NCI-H2196 (cell line): ENCODE results near the gene CHD2.
"Not testable (repeated sequence)": the region's sequence is repeated elsewhere in the genome, so short reads cannot be mapped to it uniquely, and the experiment has no call there.

Experiments
- DNase-seq: peaks from one replicate; lab custom pipeline; 2025; ENCODE audit not compliant: unreplicated experiment; lab: John Stamatoyannopoulos, UW

Gene CHD2

DNA sequence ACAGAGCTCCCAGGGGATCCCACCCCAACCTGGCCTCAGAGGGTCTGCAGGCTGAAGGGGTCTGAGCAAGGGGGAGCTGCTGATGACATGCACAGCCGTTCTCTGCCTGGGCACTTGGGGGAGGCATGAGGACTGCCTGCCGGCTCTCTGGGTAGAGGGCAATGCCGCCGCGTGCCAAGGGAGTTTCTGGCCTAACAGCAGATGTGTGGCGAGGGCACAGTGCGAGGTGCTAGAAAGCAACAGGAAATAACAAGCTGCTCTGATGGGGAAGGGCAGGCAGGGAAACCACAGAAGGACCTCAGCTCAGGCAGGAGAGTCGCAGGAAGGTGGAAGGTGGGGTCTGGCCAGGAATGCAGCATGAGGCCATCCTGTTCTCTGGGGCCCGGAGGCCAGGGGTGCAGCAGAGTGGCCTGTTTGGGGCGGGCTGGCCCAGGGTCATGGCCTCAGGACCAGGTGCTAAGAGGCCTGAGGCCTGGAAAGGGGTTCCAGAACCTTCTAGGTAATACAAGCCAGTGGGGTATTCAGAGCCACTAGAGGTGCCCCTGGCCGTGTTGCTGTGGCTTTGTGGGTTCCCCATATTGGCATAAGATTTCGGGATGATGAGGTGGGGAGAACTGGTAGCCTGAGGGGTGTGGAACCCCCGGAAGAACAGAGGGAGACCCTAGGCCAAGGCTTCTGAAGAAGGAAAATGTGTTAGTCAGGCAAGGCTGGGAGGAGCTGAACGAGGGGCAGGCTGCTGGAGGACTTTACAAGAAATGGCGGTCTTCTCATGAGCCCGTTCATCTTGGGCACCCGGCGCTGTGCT lies 147.7 kb downstream of the CHD2 start:
- DNase-seq = no peak

GRCh38 chr15:93048426-93048721 lies 148.2 kb downstream of the CHD2 start:
- DNase-seq = no peak

DNA sequence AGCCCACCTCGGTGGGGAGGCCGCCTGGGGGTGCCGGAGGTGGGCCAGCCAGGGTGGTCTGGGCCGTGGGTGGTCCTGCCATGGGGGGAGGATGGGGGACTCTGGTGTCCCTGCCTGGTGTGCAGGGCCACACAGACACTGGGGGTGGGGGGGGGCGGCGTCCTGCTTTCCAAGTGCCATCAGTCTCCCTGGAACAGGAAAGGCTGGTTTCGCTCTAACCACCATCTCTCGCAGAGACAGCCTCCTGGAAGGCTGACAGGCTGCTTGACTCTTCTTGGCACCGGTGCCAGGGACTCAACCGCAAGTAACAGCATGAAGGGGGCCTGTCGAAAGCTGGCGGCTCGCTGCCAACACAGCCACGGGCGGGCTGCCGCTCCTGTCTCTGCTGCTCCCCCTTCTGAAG lies 148.6 kb downstream of the CHD2 start:
- DNase-seq = no peak

DNA sequence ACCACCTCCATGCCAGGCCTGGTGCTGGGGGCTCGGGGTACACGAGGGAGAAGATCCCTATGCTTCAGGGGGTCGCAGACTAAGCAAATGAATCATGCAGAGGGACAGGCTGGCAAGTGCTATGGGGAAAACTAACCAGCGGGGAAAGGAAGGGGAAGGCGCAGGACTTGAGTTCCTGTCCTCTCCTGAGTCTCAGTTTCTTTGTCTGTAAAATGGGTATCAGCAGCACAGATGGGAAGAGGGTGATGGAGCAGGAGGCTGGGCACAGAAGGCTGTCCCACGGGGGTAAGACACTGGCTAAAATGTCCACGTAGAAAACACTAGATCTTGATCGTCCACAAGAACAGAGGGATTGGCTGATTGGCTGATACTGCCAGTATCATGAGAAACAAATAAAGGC lies 149.1 kb downstream of the CHD2 start:
- DNase-seq = no peak

DNA sequence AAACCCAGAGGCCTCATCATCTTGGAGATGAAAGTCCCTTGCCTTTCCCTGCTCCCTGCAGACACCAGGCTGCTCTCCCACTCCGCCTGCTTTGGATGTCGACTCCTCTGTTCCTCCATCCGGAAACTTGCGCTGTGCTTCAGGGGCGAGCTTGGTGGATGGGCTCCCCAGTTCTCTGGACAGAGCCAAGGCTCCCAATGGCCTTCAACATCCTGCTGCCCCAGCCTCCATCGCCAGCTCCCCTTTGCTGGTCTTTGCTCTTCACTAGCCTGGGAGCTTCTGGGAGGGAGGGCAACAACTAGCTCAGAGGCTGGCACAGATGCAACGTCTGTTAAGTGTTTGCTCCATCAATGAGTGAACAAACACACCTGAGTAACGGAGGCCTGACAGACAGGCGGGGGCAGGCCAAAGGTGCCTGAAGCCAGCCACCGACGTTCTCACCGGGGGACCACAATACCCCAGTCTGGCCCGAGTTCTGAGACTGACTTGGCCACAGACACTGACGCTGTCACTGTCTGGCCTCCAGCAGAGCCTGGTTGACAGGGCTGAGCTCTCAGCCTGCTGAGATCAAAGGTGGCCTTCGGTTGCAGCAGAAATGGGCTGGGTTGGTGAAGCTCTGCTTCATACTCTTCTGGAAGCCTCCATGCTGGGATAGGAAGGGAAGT lies 149.9 kb downstream of the CHD2 start:
- peak; percentile 5 for DNase-seq

- DNase-seq = no peak
These were observed 150.5 kb downstream of the CHD2 start for GRCh38 chr15:93050648-93051047.

DNA sequence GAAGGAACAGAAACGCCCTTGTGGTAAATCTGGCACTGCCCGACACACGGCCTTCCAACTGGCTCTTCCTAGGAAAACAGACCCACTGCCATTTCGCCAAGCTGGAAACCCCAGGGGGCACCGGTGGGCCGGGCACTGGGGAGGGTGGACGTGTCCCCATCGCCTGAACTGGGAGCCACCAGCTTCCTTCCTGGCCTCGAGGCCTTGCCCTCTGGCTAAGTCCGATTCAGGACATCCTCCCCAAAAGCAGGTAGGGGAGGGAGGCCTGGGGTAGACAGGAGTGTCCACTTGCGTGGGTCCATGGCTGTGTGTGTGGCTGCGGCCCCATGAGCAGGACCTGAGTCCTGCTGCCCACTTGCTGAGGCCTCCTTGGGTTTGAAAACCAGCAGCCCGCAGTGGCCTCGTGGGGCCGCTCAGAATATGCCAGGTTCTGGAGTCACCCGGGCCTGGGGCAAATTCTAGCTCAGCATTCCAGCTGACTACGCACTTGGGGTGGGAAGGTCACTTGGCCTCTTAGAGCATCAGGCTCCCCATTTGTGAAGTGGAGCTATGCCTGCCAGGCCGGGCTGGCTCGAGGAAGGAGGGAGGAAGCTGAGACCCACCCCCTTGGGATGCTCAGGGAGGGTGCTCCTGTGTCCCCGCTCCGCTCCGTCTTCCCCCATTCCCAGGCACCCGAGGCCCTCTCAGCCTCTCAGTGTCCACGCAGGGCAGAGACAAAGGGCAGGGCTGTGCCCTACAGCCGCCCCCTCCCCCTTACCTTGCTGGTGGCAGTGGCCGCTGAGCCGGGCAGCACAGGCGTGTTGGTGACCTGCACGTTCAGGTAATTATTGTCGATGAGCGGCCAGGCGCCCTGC lies 151.3 kb downstream of the CHD2 start:
- DNase-seq = no peak

- no peak for DNase-seq
These were observed 152.2 kb downstream of the CHD2 start for GRCh38 chr15:93052090-93052879.

DNA sequence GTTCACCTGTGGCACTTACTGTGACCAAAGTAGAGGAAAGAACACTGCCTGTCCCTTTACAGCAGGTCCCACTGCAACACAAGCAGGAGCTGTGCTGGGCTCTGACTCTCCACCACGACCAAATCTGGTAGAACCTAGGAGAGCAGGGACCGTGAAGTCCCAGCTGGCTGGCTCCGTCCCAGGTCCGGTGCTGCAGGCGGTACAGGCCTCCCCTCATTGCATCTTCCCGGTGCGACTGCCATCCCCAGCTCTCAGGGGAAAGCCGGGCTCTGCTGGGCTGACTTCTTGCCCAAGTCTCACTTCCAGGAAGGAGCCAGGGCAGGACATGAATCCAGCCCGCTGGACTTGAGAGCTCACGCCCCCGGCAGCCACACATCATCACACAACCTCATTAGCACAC lies 155.1 kb downstream of the CHD2 start:
- DNase-seq = no peak

DNA sequence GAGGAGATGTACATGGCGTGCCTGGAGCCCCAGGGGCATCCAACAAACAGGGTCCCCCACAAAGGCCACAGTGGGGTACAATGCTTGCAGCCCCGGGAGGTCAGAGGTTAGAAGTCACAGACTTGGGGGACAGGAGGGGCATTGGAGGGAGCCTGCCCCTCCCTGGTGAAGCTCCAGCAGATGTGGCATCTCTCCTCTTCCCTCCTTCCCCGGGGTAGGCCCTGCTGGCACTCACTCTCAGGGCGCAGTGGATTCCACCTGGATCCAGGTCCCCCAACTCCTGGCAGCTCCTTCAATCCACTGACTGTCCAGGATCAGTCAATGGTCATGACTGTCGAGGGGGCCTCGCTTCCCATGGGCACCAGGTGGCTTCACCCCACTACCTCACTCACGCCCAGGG lies 156.7 kb downstream of the CHD2 start:
- DNase-seq = no peak

DNA sequence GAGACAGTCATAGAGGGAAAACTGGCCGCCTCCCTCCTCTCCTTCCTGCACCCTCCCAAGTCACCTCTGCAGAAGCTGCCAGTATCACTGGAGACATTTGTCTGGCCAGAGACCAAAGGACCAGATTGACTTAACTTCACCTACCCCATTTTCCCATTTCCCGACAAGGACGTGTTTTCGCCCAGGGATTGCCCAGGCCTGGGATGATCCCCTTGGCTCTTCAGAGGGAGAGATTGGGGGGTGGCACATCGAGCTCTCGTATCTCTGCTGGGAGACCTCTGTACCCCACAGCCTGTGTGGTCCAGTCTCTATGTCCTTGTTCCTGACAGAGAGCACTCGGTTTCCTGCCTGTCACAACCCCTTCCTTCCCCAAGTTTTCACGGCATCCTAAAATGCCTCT lies 157.5 kb downstream of the CHD2 start:
- no peak for DNase-seq

GRCh38 chr15:93058128-93058527 lies 158.0 kb downstream of the CHD2 start:
- DNase-seq = no peak

- DNase-seq = no peak
These were observed 158.8 kb downstream of the CHD2 start for GRCh38 chr15:93058904-93059427.

DNA sequence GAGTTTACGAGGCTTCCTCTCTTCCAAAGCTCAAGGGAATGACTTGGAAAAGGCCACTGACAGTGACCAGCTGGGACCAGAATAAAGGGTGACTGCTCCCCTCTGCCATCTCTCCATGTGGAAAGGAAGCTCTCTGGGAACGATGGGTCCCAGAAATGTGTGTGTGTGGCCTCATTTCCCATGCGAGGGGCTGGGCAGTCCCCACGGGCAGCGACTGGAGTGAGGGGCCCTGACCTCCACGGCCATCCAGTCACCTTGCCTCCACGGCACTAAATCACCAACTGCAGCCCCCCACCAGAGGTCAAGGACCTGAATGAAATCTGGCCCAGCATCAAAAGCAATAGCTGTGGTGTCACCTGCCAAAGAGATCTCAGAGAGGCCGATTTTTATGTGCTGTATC lies 159.3 kb downstream of the CHD2 start:
- no peak for DNase-seq

DNA sequence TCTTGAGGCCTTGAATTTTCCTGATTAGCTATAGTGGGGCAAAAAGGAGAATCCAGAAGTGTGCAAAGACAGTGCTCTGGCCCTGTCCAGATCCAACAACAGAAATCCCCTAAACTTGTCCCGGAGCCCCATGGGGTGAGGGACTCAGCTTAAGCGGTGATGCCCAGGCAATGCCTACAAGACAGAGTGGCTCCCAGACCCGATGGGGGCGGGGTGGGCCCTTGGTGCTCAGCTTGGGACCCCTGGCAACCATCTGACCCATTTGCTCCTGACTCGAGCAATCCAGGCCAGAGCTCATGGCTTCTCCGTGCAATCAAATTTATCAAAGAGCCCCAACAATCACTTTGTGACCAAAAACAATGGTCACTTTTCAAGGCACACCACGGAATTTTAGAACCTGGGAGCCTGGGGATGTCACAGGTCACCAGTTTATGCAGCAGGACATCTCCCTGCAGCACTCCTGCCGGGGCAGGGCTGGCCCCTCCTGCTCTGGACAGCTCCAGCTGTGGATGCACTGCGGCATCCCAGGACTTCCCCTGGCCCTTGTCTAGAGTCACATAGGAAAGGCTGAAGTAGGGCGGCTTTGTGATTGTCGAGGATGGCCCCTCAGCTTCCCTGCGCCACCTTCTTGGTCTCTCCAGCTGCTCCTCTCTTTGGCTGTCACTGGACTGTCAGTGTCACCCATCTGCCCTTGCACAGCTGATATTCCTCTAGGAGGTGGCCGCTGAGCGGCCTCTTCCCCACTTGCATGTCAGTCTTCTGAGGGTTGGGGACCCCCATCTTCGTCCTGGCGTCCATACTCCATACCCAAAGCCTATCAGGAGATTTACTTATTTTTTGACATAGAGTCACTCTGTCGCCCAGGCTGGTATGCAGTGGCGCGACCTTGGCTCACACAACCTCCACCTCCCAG lies 160.5 kb downstream of the CHD2 start:
- no peak for DNase-seq

DNA sequence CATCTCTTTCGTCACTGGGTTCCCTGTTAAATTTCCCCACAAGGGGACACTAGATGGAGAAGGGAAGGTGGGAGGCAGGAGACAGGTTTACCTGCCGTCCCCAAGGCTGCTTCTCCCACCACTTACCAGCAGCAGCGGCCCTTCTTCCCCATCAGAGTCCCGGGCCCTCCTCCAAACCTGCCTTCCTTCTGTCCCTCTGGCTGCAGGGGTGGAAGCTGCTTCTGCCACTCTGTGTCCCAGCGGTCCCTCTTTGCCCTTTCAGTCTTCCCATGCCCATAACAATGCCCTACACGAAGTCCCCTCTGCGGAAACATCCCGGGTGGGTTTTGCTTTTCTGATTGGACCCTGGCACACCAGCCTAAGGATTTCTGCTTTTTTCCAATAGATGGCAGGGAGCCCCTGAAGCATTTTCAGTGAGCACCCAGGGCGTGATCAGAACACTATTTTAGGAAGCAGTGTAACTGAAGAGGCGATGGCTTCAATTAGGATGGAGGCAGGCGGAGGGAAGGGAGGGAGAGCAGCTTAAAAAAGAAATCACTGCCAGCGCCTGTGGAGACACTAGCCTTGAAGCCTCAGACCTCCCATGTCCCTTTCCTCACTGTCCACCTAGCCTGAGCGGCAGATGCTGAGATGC lies 162.6 kb downstream of the CHD2 start:
- not testable (repeated sequence) for DNase-seq

- no peak for DNase-seq
These were observed 163.1 kb downstream of the CHD2 start for GRCh38 chr15:93063262-93063671.

DNA sequence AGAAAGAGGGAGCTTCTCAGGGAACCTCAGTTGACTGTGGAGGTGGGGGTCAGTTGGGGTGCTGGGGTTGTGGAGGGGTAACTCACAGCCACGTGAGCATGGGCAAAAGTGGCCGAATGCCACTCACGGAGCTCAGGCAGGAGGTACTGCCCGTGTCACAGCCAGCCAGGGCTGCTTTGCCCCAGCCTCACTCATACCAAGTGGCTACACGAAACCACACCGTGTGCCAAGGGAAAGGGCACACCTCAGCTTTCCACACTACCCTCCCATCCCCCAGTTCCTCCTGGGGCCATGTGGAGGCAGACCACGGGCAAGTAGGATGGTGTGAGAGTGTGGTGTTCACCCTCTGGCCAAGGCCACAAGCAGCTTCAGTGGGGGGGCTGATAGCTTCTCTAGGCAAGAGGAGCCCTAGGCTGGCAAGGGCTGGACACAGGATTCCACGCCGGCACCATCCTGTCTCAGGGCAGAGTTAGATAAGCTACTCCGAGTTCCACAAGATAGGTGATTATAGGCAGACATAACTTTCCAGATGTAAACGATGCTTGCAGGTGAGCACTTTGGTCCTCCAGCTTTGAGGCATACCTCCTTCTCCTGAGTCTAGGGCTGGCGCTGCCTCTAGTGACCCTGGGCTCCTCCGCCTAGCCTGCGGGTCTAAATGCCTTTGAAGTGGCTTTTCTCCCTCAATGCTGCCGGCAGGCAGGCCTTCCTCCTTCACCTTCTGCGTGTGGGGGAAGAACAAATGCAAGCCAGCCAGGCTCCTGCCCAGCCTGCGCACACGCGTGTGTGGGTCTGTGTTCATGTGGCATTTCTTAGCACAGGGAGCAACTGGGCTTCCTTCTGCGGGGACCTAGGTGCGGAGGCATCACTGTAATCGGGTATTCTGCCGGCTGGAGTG lies 163.9 kb downstream of the CHD2 start:
- DNase-seq = no peak
